CD14-positive monocyte (primary cell): ENCODE data around the gene B3GNT9. TPM values are rescaled to one million over a fixed set of nuclear protein-coding genes. Genes with fewer than 3 reads are reported as not detected.
A peak's percentile ranks its signal among the peaks of the same experiment; 100 is the strongest.

Experiments used
- DNase-seq, 3 donors: peaks; one replicate each; pipeline ENCODE4 v3.0.0-alpha.2; 2011 to 2022
- H2AFZ ChIP-seq: 2 replicates; pipeline ENCODE4 v1.6.0; 2012; ENCODE audit warnings: mild to moderate bottlenecking, low read depth, low read length, inconsistent platforms; ENCODE audit not compliant: insufficient read depth, poor library complexity, severe bottlenecking
- H3K27ac ChIP-seq, 2 donors: 1 replicate in 1 of 2; 2 replicates in 1 of 2; pipeline ENCODE4 v1.5.1; 2012 to 2013; ENCODE audit warnings: low read length in 2 of 2, control low read depth in 1 of 2, inconsistent platforms in 1 of 2, low read depth in 1 of 2, mild to moderate bottlenecking in 1 of 2
- H3K27me3 ChIP-seq, 2 donors: one replicate each; pipeline versions ENCODE4 v1.6.0 to v1.6.1; 2011 to 2013; ENCODE audit warnings: low read length in 2 of 2; ENCODE audit not compliant: control insufficient read depth in 2 of 2, insufficient read depth in 2 of 2
- H3K36me3 ChIP-seq, 2 donors: replicated peaks in 1 of 2; 1 replicate in 1 of 2; 2 replicates in 1 of 2; pipeline versions ENCODE4 v1.5.1 to v1.6.1; 2012 to 2013; ENCODE audit warnings: low read length in 2 of 2, control low read depth in 1 of 2, inconsistent platforms in 1 of 2, mild to moderate bottlenecking in 1 of 2; ENCODE audit not compliant: insufficient read depth in 2 of 2, control insufficient read depth in 1 of 2
- H3K4me1 ChIP-seq, 2 donors: 1 replicate in 1 of 2; 2 replicates in 1 of 2; pipeline versions ENCODE4 v1.5.1 to v1.6.1; 2012 to 2013; ENCODE audit warnings: low read length in 2 of 2, control low read depth in 1 of 2, inconsistent platforms in 1 of 2, mild to moderate bottlenecking in 1 of 2, moderate library complexity in 1 of 2; ENCODE audit not compliant: insufficient read depth in 2 of 2, control insufficient read depth in 1 of 2
- H3K4me2 ChIP-seq: replicated peaks from 2 replicates; pipeline ENCODE3; 2012; ENCODE audit warnings: low read length, moderate library complexity, mild to moderate bottlenecking; ENCODE audit not compliant: poor library complexity, severe bottlenecking; ENCODE audit errors: extremely low read depth
- H3K4me3 ChIP-seq, 3 experiments: fragments of 200-600 bp in 1 of 3; sonication (generic) in 1 of 3; replicated peaks in 1 of 3; 1 replicate in 2 of 3; 2 replicates in 1 of 3; pipeline ENCODE4 v1.5.1; 2011 to 2013; ENCODE audit warnings: low read length in 3 of 3, mild to moderate bottlenecking in 3 of 3, control low read depth in 2 of 3, low read depth in 2 of 3, inconsistent platforms in 1 of 3, moderate library complexity in 1 of 3
- H3K79me2 ChIP-seq: 2 replicates; pipeline ENCODE4 v1.6.0; 2012; ENCODE audit warnings: mild to moderate bottlenecking, control low read depth, inconsistent platforms, low read length, moderate library complexity; ENCODE audit not compliant: insufficient read depth
- H3K9ac ChIP-seq: 2 replicates; pipeline ENCODE4 v1.6.0; 2017; ENCODE audit warnings: low read length, mild to moderate bottlenecking; ENCODE audit not compliant: insufficient read depth, poor library complexity, severe bottlenecking
- H3K9me3 ChIP-seq, 2 donors: replicated peaks in 1 of 2; 1 replicate in 1 of 2; 2 replicates in 1 of 2; pipeline versions ENCODE4 v1.5.1 to v1.6.1; 2012 to 2013; ENCODE audit warnings: low read length in 2 of 2, control low read depth in 1 of 2; ENCODE audit not compliant: control insufficient read depth in 1 of 2, insufficient read depth in 1 of 2
- H4K20me1 ChIP-seq: 2 replicates; pipeline ENCODE4 v1.6.0; 2012; ENCODE audit warnings: mild to moderate bottlenecking, low read length, control low read depth, moderate library complexity; ENCODE audit not compliant: insufficient read depth
- H3K27ac Mint-ChIP-seq, 7 donors: one replicate each; pipeline ENCODE4 v1.8.0; 2020; ENCODE audit warnings: mild to moderate bottlenecking in 7 of 7, mixed read lengths in 7 of 7, moderate library complexity in 6 of 7, inconsistent platforms in 2 of 7
- H3K27me3 Mint-ChIP-seq, 3 donors: one replicate each; pipeline ENCODE4 v1.8.0; 2021 to 2022; ENCODE audit warnings: low read depth in 3 of 3, mild to moderate bottlenecking in 3 of 3, mixed read lengths in 3 of 3, moderate library complexity in 3 of 3, inconsistent platforms in 1 of 3
- H3K36me3 Mint-ChIP-seq, 2 donors: one replicate each; pipeline ENCODE4 v1.8.0; 2020; ENCODE audit warnings: mixed read lengths in 2 of 2, inconsistent platforms in 1 of 2, mild to moderate bottlenecking in 1 of 2
- H3K4me1 Mint-ChIP-seq: one replicate; pipeline ENCODE4 v1.8.0; 2020; ENCODE audit warnings: mild to moderate bottlenecking, mixed read lengths
- H3K4me3 Mint-ChIP-seq, 2 donors: one replicate each; pipeline ENCODE4 v1.8.0; 2020; ENCODE audit warnings: mild to moderate bottlenecking in 2 of 2, mixed read lengths in 2 of 2, moderate library complexity in 1 of 2
- H3K9me3 Mint-ChIP-seq, 7 donors: one replicate each; pipeline ENCODE4 v1.8.0; 2020 to 2022; ENCODE audit warnings: mixed read lengths in 7 of 7, mild to moderate bottlenecking in 6 of 7, moderate library complexity in 6 of 7, inconsistent platforms in 2 of 7
- CTCF ChIP-seq: fragments of 200-600 bp; IDR thresholded peaks from one replicate; pipeline ENCODE4 v1.8.0; 2022; ENCODE audit warnings: antibody characterized with exemption, mild to moderate bottlenecking
- WGBS: methylation state at CpG from one replicate; pipeline ENCODE4 v1.1.5; 2013; ENCODE audit warnings: missing lambda C conversion rate; ENCODE audit not compliant: insufficient coverage; 5-methylcytosine and 5-hydroxymethylcytosine counted together
- intact Hi-C, 2 donors: fragments of 100-400 bp; cut with micrococcal nuclease; formaldehyde crosslinking; loops; one replicate each; pipeline versions ENCODE4 v1.15.0 to v1.15.1; 2023
- polyA plus RNA-seq, 3 donors: library from polyadenylated mRNA; depleted of rRNA in 1 of 3; unstranded in 2 of 3; stranded (reverse) in 1 of 3; fragments of 300-500 nt in 2 of 3; fragments of >200 nt in 1 of 3; fragmentation: Illumina TruSeq in 2 of 3; gene quantifications; 1 replicate in 2 of 3; 2 replicates in 1 of 3; pipeline ENCODE4 v1.2.3, GENCODE V29; 2012 to 2021

The B3GNT9 gene
- polyA plus RNA-seq, 3 donors, result 0.10 to 0.67 (median 0.20) TPM

GRCh38 chr16:67163164-67163998, 12.6 kb upstream of the B3GNT9 start:
- peak in 2 of 3 donors; percentile 19 to 43 for DNase-seq
- peak overlapping the region; percentile 58 to 92 for H3K4me3 Mint-ChIP-seq
- Histone ChIP-seq H3K4me1 (peaks cover 63 to 71% of the 10 kb centered on the region in 2 donors), H3K79me2 (no peaks in the 10 kb centered on the region), H3K36me3 (no peaks in the 10 kb centered on the region), H3K9me3 (peaks cover 0 to 37% of the 10 kb centered on the region in 2 donors), H3K4me2 (peak overlapping the region; percentile 67), H3K27me3 (peaks cover 49 to 67% of the 10 kb centered on the region in 2 donors), H3K4me3 (peak overlapping the region in 1 of 3 experiments; percentile 61), H4K20me1 (peaks cover 62% of the 10 kb centered on the region), H3K9ac (no peak overlapping the region), H3K27ac (no peak overlapping the region), H2AFZ (no peak overlapping the region)
- peaks cover 0 to 31% (median 16%) of the 10 kb centered on the region in 7 donors for H3K9me3 Mint-ChIP-seq
- WGBS, result under 1% methylated on average over 97 of the region's 99 CpGs
- peaks cover 64 to 76% (median 72%) of the 10 kb centered on the region in 3 donors for H3K27me3 Mint-ChIP-seq
- H3K27ac Mint-ChIP-seq, result no peak overlapping the region
- H3K4me1 Mint-ChIP-seq, result peaks cover 47% of the 10 kb centered on the region
- TF ChIP-seq CTCF, result no peak
- intact Hi-C loops, result no loop called here
- H3K36me3 Mint-ChIP-seq, result peaks cover 10 to 16% of the 10 kb centered on the region in 2 donors

GRCh38 chr16:67162506-67163163, 11.8 kb upstream of the B3GNT9 start:
- DNase-seq, result peak in 2 of 3 donors; percentile 33 to 62
- peaks cover 70 to 78% of the 10 kb centered on the region in 2 donors for H3K4me1 ChIP-seq
- Mint-ChIP-seq H3K9me3 (peaks cover 0 to 31% (median 16%) of the 10 kb centered on the region in 7 donors), H3K36me3 (peaks cover 8 to 13% of the 10 kb centered on the region in 2 donors), H3K27ac (no peak overlapping the region), H3K4me1 (peaks cover 54% of the 10 kb centered on the region), H3K27me3 (peaks cover 56 to 74% (median 69%) of the 10 kb centered on the region in 3 donors), H3K4me3 (peak overlapping the region; percentile 41 to 92)
- no peak overlapping the region for H3K27ac ChIP-seq
- peaks cover 0 to 37% of the 10 kb centered on the region in 2 donors for H3K9me3 ChIP-seq
- H3K36me3 ChIP-seq, result no peaks in the 10 kb centered on the region
- intact Hi-C loops, result no loop called here
- H3K4me3 ChIP-seq, result peak overlapping the region in 1 of 3 experiments; percentile 61
- H3K27me3 ChIP-seq, result peaks cover 47 to 59% of the 10 kb centered on the region in 2 donors
- H2AFZ ChIP-seq, result no peak overlapping the region
- H3K4me2 ChIP-seq, result peak overlapping the region; percentile 67
- peaks cover 70% of the 10 kb centered on the region for H4K20me1 ChIP-seq
- H3K79me2 ChIP-seq, result no peaks in the 10 kb centered on the region
- H3K9ac ChIP-seq, result no peak overlapping the region
- 4% methylated on average over 39 of the region's 44 CpGs for WGBS
- no peak for TF ChIP-seq CTCF
